Activated CD4-positive, alpha-beta T cell treated with anti-CD3 and anti-CD28 coated beads for 24 hours (primary cell): ENCODE data around the gene SLC43A2.

Source experiments
- DNase-seq, 2 donors: peaks; one replicate each; pipeline ENCODE4 v3.0.0-alpha.2; 2020; ENCODE audit warnings: low read depth in 2 of 2

SLC43A2 gene

DNA sequence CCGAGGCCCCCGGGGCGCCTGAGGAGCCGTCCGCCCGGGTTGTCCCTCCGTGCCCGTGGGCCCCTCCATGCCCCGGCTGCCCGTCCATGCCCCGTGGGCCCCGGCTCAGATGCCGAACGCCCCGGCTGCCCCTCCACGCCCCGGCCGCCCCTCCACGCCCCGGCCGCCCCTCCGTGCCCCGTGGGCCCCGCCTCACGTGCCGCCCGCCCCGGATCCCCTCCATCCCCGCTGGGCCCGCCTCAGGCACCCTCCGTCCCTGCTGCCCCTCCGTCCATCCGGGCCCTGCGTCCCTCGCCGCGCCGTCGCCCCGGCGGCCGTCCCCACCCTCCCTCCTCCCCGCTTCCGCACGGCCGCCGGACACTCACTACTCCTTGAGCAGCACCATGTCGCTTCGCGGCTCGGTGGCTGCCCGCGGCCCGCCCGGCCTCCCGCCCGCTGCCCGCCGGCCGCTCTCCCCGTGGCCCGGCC is 66.4 kb downstream of the SLC43A2 start:
- DNase-seq, result no peak

DNA sequence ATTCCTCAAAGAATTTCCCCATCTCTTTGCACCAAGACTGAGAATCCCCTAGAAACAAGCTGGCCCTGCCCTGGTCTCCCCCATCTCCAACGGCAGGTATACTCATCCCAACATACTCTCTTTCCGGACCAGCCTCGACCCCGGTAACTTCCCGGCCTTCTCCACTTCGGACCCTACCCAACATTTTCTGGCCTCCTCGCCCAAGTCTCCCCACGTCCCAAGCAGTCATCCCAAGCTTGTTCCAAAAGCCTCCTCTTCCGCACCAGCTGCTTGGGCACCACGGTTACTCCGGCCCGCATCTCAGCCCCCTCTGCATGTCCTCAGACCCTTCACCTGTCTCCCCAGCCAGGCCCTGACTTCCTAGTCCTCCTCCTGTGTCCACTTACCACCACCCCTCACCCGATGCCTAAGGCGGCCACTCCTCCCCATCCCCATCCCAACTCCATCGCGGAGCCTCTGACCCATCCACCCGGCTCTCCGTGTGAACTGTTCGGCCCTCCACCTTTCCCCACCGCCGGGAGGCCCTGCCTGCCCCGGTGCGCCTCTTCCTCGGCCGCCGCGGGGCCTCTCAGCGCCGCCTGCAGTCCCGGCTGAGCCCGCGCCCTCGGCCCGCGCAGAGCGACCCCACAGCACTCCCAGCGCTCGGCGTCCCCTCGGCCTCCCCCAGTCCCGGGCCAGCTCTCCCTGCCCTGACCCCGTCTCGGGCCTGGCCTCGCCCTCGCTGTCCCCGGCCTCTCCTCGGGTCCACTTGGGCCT is 67.0 kb downstream of the SLC43A2 start:
- DNase-seq, result peak in 1 of 2 donors; percentile 11

DNA sequence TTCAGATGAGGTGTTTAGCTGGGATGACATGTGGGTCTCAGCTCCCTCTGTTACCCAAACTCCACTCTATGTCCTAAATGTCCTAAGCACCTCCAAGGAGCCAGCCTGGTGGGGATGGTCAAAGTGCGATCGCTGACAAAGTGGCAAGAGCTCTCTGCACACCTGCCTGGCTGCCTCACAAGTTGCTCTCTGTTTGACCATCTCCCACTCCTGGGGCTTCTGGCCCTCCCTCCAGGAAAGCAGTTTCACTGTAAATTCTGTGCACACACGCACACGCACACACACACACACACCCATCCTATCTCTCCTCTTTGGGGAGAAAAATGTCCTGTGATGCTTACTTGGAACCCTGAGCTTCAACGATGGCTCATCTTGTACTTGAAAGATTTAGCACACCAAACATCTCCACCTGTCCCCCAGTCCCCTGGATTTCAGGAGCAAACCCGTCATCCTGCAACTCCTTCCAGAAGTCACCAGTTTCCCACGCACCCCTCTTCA is 67.7 kb downstream of the SLC43A2 start:
- no peak for DNase-seq

DNA sequence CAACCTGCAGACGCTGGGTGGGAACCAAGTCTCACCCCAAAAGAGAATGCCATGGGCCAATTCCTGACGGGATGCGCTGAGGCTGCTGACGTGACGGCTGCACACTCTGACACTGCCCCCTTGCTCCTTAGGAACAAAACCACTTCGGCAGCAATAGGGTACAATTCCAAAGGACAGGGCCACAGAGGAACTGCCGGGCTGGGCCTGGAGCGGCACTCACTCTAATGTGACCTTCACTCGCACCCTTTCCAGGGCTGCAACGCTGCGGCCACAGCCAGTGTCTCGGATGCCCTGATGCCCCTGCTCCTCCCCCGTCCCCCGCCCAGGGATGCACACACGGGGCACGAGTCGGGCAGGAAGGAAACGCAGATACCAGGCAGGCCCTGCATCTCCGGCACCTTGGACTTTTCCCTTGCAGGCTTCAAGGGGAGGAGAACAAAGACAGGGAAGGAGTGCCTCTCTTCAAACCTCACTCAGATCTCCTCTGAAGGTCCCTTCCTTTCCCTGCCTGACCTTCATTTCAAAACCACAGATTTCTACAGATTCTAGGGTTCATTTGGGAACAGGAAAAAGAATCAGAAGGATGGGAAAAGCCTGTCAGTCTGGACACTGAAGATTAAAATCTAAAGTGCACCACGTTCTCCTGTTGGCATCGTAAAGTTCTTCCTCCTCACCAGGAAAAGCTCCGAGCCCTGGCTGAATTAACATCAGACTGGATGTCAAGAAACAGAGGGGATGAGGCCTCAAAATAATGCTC is 68.4 kb downstream of the SLC43A2 start:
- no peak for DNase-seq

DNA sequence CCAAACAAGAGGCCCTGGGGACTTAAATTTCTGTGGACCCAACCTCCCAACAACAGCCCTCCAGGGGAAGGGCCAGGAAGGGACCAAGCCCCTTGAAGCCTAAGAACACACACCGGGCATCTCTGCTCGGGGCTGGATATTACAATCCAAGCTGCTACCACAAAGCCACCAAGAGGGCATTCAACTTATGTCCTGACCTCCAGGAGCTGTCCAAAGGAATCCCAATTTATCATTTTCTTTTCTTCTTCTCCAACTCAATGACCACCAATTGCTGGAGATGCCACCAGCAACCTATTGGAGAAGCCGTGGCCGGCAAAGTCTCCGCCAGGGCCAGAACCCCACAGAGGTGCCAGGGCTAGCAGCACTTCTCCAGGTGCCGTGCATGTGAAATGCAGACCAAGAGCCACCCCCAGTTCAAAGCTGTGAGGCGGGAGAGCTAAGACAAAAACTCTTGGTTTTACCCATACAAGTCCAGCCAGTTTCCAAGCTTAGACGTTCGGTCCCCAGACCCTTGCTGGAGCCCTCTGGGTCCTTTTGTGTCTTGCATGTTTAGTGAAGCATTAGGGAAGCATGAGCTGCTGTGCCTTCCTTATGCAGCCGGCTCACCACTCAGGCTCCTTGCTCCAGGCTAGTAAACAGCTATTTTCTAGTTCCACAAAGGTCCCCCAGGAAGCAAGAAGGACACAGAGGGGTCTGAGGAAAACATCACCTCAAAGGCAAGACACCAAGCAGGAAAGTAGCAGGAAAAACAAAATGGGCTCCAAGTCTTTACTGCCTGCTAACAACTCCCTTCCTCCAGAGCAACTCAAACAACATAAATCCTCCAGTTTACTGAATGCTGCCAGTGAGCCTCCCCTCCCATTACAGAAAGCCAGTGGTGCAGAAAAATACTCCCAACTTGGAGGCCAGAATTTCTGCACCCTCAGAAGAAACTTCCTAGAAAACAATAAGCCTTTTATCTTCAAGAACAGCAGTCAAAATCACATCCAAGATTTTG is 69.3 kb downstream of the SLC43A2 start:
- no peak for DNase-seq

DNA sequence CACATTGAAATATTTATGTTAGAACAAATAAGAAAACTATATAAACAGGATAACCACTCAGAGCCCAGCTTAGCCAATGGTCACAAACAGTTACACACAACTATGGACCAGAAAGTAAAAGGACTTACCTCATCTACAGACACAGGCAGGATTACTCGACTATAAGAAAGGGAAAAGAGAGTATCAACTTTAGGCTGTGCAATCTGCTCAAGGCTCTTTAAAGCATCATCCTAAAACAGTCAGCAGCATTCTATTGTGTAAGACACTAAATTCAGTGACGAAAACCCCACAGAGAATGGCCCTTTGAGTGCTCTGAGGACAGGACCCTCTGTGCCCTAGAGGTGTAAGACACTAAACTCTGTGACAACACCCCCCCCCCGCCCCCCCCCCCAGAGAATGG is 70.2 kb downstream of the SLC43A2 start:
- DNase-seq, result no peak

DNA sequence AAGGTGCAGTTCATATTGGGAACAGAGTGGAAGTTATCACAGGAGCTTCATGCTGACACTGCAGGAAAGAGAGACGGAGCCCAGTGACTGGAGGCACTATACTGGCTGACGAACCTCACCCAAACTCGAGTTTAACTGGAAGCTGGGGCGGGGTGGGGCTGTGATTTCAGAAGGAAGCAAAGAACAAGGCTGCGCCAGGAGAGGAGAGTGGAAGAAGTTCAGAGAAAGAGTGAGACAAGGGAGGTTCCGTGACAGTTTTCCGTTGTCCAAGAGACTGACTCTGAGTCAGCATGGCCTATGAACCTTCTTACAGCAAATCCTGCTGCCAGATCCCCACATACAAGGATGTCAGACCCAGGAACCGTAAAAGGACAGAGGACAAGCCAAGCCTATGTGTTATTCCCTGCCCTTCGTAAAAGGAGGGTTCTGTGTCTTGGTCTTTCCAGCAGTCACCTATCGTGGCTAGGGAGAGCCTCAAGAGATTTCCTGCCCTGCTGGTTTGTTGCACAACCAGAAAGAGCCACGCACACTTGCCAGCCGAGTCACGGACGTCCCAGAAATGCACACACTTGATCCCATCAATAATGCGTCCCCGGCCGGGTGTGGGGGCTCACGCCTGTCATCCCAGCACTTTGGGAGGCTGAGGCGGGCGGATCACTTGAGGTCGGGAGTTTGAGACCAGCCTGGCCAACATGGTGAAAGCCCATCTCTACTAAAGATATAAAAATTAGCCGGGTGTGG is 71.1 kb downstream of the SLC43A2 start:
- DNase-seq, result no peak

DNA sequence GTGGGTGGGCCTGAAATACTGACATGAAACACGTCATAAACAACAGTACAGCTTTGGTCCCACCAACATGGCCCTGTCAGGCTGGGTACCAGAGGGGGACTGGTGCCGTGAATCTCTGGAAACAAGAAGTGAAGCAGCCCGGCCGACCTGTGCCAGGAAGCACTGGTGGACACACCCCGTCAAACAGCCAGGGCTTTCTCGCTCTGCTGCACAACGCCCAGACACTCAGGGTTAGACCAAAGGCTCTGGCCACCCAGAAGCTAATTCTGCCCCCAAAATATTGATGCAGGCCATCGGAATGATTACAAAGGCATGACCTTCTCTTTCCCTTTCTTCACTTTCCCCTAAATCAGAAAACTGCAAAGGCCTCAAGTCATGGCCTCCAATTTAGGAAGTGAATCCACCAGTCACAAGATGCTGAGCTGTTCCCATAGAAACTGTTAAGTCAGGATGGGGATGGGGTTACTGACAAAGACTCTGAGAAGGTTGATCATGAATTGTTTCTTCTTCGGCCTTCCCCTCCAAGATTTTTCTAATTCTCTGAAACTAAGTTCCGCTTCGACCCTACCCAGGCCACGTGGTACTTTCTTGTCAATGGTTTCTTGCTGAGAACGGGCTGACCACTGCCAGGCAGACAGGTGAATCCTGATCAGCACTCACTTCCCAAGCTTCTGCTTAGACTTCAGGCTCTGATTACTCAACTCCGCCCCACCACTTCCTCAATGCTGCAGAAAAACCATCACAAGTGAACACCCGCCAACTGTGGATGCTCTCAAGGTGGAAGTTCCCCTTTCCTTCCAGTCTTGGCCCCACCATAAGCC is 72.8 kb downstream of the SLC43A2 start:
- no peak for DNase-seq

DNA sequence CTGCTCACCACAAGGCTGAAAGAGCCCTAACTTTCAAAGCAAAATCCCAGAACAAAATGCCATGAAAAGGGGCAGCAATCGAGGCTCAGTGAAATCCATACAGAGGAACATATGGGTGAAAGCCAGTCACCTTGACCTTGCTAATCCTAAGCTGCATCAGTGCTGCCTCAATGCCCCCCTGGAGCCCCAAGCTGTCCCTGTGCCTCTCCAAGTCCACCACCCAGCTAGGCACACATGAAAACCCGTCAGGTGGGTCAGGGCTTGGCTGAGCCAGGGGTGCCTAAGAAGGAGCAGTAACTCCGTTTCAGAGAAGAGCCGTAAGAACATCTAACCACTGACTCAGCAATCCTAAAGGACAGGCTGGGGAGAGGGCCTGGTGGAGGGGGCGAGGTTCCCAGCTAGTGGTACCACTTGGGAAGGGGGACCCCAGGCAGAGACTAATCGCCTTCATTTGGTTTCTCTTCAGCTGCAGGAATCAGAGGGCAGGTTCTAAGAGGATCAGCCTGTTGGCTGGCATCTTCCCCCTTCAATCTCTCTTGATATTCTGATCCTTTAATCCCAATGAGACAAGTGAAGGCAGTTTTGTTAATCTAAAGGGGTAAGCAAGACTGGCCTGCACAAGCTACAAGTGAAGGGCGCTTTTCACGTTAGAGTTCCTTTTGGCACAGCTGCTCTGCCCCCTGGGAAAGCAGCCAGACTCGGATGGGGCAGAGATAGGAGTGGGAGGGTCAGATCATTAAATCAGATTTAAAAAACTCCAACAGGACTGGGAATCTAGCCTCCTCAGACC is 73.7 kb downstream of the SLC43A2 start:
- no peak for DNase-seq

DNA sequence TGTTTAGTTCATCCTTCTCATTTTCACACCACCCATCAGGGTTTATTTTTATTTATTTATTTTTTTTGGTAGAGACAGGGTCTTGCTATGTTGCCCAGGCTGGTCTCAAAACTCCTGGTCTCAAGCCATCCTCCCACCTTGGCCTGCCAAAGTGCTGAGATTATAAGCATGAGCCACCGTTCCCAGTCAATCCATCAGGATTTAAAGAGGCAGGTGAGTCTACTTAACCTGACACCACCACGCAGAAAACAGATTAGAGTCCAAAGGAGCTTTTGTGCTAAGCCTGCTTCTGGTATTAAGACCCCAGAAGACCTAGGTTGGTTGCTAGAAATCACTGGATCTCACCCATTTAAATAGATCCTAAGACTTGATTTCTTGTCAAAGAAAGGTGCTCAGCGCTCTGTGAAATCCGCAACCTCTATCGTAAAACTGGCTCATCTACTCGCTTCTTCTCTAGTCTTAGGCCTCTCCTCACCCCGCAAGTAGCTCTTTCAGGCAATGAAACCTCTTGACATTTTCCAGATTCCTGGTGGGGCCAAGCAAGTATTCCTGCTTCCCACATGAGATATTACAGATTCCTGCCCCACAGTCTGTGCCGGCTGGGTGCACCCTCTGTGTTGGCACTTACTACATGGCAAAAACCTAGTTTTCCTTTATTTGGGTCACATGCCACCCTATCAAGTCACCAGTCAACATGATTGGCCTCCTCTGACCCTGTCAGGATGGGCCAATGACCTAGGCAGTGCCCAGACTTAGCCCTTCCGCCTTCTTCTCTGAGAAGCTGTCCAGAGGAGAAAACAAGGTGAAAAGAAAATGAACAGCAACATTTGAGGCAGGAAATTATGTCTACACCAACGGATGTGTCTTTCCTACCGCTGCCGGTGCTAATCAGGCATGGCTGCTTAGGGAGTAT is 75.0 kb downstream of the SLC43A2 start:
- no peak for DNase-seq

DNA sequence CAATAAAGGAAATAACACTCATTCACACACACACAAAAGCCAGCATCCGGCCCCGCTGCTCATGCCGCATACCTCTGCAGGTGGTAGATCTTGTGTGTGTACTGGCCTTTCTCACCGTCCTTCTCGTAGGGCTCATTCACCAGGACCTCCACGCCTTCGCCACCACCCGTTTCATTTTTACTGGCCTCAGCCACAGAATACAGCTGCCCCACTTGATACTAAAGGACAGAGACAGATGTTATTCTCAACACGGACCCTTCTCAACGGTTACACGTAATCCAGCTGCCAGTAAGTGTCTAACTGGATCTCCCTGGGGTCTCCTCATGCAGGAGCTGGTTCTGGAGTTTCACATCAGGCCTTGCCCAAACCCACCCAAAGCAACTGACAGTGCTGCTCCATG is 75.7 kb downstream of the SLC43A2 start:
- DNase-seq, result no peak

DNA sequence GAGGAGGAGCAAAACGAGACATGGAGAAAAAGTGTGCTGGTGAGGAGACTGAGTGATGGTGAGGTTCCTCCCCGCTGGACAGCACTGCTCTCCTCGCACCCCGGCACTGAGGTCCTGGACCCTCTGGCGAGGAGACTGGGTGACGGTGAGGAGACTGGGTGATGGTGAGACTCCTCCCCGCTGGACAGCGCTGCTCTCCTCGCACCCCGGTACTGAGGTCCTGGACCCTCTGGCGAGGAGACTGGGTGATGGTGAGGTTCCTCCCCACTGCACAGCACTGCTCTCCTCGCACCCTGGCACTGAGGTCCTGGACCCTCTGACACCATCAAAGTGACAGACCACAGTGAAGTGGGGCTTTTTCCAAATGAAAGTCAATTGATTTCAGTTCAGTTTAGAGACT is 76.9 kb downstream of the SLC43A2 start:
- no peak for DNase-seq

DNA sequence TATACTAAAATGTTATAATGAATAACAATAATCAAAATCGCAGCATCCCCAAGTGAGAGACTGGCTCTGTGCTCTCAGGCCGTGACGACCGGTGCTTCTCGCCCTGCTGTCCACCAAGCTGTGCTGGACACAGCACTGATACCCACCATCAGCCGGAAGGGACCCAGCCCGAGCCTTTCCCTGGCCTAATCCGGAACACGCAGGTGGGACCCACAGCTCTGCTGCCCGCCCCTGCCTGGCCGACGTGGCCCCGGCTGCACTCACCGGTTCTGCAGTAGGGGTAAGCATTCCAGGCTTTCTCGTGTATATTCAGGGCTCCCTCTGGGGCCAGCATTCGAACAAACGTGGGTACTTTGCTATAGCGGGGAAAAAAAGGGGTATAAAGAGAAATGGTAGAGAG is 80.6 kb downstream of the SLC43A2 start:
- no peak for DNase-seq

DNA sequence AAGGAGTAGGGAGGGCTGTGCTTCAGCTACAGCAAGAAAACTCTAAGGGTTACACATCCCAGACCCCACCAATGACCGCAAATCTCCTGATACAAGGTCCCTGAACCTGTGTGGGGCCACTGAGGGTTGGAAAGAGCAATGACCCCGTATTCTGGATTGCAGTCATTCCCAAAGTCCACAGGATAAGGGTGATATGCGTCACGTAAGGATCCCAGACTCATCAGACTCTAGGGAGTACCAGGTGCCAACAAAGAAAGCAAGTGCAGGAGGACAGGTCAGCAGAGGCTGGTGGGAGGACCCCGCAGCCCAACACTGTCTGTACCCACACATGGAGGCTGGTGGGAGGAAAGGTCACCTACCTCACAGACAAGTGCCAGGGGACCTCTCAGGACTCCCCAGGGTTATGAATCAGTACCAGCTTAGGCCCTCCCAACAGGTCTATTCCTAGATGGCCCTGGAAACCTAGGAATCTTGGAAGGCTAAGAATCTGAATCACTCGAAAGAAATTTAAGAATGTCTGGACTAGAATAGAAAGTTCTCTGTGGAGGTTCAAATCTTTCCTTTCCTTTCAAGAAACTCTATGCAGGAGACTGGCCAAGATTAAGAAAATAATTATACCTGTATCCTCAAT is 82.2 kb downstream of the SLC43A2 start:
- no peak for DNase-seq

DNA sequence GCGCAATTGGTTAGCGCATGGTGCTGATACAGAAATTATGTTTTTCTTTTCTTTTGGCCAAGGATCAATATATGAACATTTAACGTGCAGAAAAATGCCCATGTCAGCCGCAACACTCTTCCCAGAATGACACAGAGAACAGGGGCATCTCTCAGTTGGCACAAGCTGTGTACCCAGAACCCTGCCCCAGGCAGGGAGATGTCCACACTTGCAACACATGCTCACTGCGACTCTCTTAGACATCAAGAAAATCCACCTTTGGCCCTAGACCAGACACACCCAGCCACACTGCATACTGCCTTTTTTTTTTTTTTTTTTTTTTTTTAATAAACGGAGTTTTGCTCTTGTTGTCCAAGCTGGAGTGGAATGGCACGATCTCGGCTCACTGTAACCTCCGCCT is 83.0 kb downstream of the SLC43A2 start:
- DNase-seq, result no peak

DNA sequence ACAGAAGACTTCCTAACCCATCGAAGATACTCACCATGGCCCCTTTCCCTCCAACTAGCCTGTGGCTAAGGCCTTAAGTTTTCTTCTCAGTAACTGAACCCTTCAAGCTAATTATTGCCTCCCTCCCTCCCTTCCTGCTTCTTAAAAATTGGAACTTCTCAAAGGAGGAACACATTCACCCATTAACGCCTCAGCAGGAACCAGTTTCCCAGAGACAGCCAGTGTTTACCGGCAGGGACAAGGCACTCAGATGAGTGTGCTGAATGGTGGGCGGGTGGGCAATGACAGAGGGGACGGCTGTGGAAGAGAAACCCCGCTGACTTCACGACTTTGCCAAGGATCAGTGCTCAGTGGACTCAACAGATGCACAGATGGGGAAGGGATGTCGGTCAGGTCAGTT is 86.3 kb downstream of the SLC43A2 start:
- no peak for DNase-seq

DNA sequence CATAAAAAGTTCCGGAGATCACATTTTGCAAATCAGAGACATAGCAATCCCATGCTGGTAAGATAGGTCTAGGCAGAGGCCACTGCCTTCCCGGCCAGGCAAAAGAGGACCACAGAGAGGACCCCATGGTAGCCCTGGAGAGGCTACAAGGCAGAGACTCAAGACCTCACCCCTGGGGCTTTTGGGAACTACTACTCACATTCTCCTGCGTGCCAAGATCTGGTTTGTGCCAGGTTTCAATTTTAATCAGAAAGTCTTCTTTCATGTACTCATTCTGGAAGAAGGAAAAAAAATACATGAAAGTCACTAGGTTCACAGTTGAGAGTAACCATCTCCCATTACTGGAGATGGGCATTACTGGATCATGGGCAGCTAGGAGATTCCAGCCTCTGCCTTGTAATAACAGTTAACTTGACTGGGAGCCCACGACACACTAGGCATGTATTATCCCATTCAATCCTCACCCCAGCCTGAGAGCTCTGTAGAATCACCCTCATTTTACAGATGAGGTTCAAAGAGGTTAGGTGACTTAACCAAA is 87.2 kb downstream of the SLC43A2 start:
- no peak for DNase-seq

DNA sequence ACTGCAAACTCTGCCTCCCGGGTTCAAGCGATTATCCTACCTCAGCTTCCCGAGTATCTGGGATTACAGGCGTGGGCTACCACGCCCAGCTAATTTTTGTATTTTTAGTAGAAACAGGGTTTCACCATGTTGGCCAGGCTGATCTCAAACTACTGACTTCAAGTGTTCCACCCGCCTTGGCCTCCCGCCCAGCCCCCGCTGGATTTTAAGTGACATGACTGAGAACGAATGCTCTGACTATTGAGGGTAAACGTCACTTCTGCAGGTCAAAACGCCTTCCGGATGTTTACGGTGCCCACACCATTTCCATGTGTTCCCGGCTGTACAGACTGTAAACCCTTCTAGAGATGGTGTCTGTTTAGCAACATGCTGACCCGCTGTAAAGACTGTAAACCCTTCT is 88.8 kb downstream of the SLC43A2 start:
- no peak for DNase-seq
